Sigmoid colon (tissue), 4 donors: ENCODE data around the gene NEDD1.

Experiments
- EP300 ChIP-seq, 4 donors: sonication (generic); formaldehyde crosslinking; IDR thresholded peaks; one replicate each; pipeline ENCODE4 v1.6.1; 2017; ENCODE audit warnings: antibody characterized with exemption in 4 of 4
- POLR2AphosphoS5 ChIP-seq, 4 donors: sonication (generic); formaldehyde crosslinking; IDR thresholded peaks; one replicate each; pipeline ENCODE4 v1.6.1; 2017; ENCODE audit warnings: antibody characterized with exemption in 4 of 4
- TF ChIP-seq, protein P1 (sequence below), 4 experiments: fragments of 450-650 bp in 3 of 4; fragments of 200-600 bp in 1 of 4; IDR thresholded peaks; one replicate each; pipeline ENCODE4 v1.5.1; 2016 to 2019; ENCODE audit warnings: antibody characterized with exemption in 4 of 4, mild to moderate bottlenecking in 3 of 4, moderate library complexity in 2 of 4

DNA sequence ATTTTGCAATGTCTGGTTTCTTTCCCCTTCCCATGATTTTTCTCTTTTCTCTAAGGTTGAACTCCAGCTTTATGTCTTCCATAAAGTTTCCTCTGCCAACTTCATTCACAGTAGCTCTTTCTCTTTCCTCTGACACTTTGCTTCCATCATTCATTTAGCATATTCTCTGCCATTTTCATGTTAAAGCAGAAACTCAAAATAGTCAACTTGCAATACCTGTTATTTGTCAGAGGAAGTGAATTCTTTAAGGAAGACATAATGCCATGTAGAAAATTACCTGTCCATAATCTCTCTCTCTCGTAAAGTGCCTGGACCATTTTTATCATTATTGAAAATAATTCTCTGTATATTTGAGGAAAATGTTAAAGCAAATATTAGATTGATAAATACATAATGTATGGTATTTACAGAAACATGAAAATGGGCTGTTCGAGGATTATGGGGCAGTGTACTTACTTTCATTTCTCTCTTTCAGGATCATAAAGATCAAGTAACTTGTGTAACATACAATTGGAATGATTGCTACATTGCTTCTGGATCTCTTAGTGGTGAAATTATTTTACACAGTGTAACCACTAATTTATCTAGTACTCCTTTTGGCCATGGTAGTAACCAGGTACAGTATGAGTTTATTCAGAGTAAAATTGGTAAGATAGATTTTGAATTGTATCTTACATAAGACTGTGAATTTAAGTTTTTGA, 12.6 kb downstream of the NEDD1 start:
- TF ChIP-seq, protein P1, sequence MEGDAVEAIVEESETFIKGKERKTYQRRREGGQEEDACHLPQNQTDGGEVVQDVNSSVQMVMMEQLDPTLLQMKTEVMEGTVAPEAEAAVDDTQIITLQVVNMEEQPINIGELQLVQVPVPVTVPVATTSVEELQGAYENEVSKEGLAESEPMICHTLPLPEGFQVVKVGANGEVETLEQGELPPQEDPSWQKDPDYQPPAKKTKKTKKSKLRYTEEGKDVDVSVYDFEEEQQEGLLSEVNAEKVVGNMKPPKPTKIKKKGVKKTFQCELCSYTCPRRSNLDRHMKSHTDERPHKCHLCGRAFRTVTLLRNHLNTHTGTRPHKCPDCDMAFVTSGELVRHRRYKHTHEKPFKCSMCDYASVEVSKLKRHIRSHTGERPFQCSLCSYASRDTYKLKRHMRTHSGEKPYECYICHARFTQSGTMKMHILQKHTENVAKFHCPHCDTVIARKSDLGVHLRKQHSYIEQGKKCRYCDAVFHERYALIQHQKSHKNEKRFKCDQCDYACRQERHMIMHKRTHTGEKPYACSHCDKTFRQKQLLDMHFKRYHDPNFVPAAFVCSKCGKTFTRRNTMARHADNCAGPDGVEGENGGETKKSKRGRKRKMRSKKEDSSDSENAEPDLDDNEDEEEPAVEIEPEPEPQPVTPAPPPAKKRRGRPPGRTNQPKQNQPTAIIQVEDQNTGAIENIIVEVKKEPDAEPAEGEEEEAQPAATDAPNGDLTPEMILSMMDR (IDR thresholded peaks at IDR 0.05): no peak
- no peak for TF ChIP-seq POLR2AphosphoS5 (IDR thresholded peaks at IDR 0.05)
- no peak for TF ChIP-seq EP300 (IDR thresholded peaks at IDR 0.05)
